K562 (cell line): ENCODE data around the gene FAM168B. TPM values are rescaled to one million over a fixed set of nuclear protein-coding genes. Genes with fewer than 3 reads are reported as not detected.
A peak's percentile ranks its signal among the peaks of the same experiment; 100 is the strongest.

Source experiments
- ARNT ChIP-seq, 2 experiments: fragments of 450-650 bp; IDR thresholded peaks; 2 replicates each; pipeline ENCODE4 v1.6.1; 2016; ENCODE audit warnings: mild to moderate bottlenecking in 1 of 2
- ETV1 ChIP-seq: fragments of 450-650 bp; conservative IDR thresholded peaks from 2 replicates; pipeline ENCODE4 v1.6.1; 2016; ENCODE audit warnings: missing genetic modification characterization, control low read depth, low read depth, missing compliant biosample characterization
- FOXK1 ChIP-seq: sonication (generic); formaldehyde crosslinking; IDR thresholded peaks from 2 replicates; pipeline ENCODE4 v1.8.0; 2022; ENCODE audit warnings: missing genetic modification reagents, mild to moderate bottlenecking, borderline replicate concordance
- ILF3 ChIP-seq: fragments of 450-650 bp; IDR thresholded peaks from 2 replicates; pipeline ENCODE4 v1.6.1; 2018; ENCODE audit warnings: antibody characterized with exemption, mild to moderate bottlenecking, moderate library complexity, borderline replicate concordance
- MBD2 ChIP-seq: sonication (generic); IDR thresholded peaks from 2 replicates; pipeline ENCODE4 v1.6.1; 2016; ENCODE audit warnings: low read depth, borderline replicate concordance
- MCM2 ChIP-seq: fragments of 450-650 bp; IDR thresholded peaks from 2 replicates; pipeline ENCODE4 v1.6.1; 2017; ENCODE audit warnings: low read depth, mild to moderate bottlenecking
- NFATC3 ChIP-seq: fragments of 450-650 bp; IDR thresholded peaks from 2 replicates; pipeline ENCODE4 v1.6.1; 2017; ENCODE audit warnings: mild to moderate bottlenecking
- NFE2L1 ChIP-seq: fragments of 450-650 bp; IDR thresholded peaks from 2 replicates; pipeline ENCODE4 v1.6.1; 2016; ENCODE audit warnings: missing genetic modification characterization, low read depth, mild to moderate bottlenecking, missing compliant biosample characterization, moderate library complexity, borderline replicate concordance
- PCBP1 ChIP-seq: fragments of 200-400 bp; formaldehyde crosslinking; IDR thresholded peaks from 2 replicates; pipeline ENCODE4 v1.6.1; 2018; ENCODE audit warnings: mild to moderate bottlenecking, low read depth, low read length; ENCODE audit not compliant: poor library complexity, severe bottlenecking
- POLR2AphosphoS5 ChIP-seq: IDR thresholded peaks from 2 replicates; pipeline ENCODE4 v1.6.1; 2011; ENCODE audit warnings: mild to moderate bottlenecking, low read depth, low read length, moderate library complexity; ENCODE audit not compliant: control insufficient read depth, insufficient read depth
- PPARD ChIP-seq: fragments of 250-450 bp; sonication (Bioruptor Pico); IDR thresholded peaks from 2 replicates; pipeline ENCODE4 v1.8.0; 2022; ENCODE audit warnings: inconsistent platforms, mild to moderate bottlenecking, moderate library complexity
- RBFOX2 ChIP-seq: fragments of 200-400 bp; formaldehyde crosslinking; IDR thresholded peaks from 2 replicates; pipeline ENCODE4 v1.6.1; 2017; ENCODE audit warnings: low read depth, mild to moderate bottlenecking, low read length, moderate library complexity
- RHOXF2B ChIP-seq: fragments of 250-450 bp; sonication (Bioruptor Pico); conservative IDR thresholded peaks from 2 replicates; pipeline ENCODE4 v1.5.1; 2021
- RNF2 ChIP-seq: sonication (generic); IDR thresholded peaks from 2 replicates; pipeline ENCODE4 v1.6.1; 2016
- TEAD2 ChIP-seq: fragments of 450-650 bp; IDR thresholded peaks from 2 replicates; pipeline ENCODE4 v1.6.1; 2016; ENCODE audit warnings: missing genetic modification characterization, control low read depth, missing compliant biosample characterization
- THRAP3 ChIP-seq: fragments of 450-650 bp; IDR thresholded peaks from 2 replicates; pipeline ENCODE4 v1.6.1; 2016; ENCODE audit warnings: mild to moderate bottlenecking, inconsistent platforms, borderline replicate concordance
- ZNF165 ChIP-seq: fragments of 250-450 bp; sonication (Bioruptor Pico); IDR thresholded peaks from 2 replicates; pipeline ENCODE4 v1.4.0; 2020; ENCODE audit warnings: borderline replicate concordance
- ZNF212 ChIP-seq: fragments of 450-650 bp; formaldehyde crosslinking; IDR thresholded peaks from 2 replicates; pipeline ENCODE4 v1.4.0; 2020; ENCODE audit warnings: mild to moderate bottlenecking
- ZNF282 ChIP-seq: sonication (generic); formaldehyde crosslinking; IDR thresholded peaks from 2 replicates; pipeline ENCODE4 v1.8.1; 2023; ENCODE audit warnings: missing genetic modification reagents
- ZNF384 ChIP-seq: IDR thresholded peaks from 2 replicates; pipeline ENCODE4 v1.6.1; 2012; ENCODE audit warnings: low read depth, low read length, improper control_type of control experiment
- ZNF589 ChIP-seq: fragments of 200-800 bp; sonication (Bioruptor generic); IDR thresholded peaks from 2 replicates; pipeline ENCODE4 v1.6.1; 2016; ENCODE audit warnings: low read depth, missing genetic modification characterization, missing compliant biosample characterization
- polyA plus RNA-seq, 8 experiments: library from polyadenylated mRNA; depleted of rRNA in 4 of 8; stranded (reverse) in 5 of 8; unstranded in 3 of 8; fragments of >200 nt; fragmentation: Nextera tagmentation in 2 of 8; fragmentation: Illumina TruSeq in 1 of 8; extraction: Ambion mirVana in 2 of 8; extraction: Trizol in 1 of 8; gene quantifications; 2 replicates each; pipeline versions ENCODE4 v1.2.1 to v1.2.3, GENCODE V29; 2011 to 2014; ENCODE audit warnings: inconsistent platforms in 1 of 8, missing spikeins in 1 of 8
- total RNA-seq, 7 experiments: library from RNA; depleted of rRNA in 6 of 7; stranded (reverse); fragments of >200 nt in 6 of 7; fragmentation: Illumina TruSeq in 2 of 7; extraction: Trizol in 2 of 7; gene quantifications; 2 replicates each; pipeline versions ENCODE4 v1.2.1 to v1.2.3, GENCODE V29; 2011 to 2021; ENCODE audit warnings: low replicate concordance in 1 of 7
- TF ChIP-seq, protein P1 (sequence below), 2 experiments: fragments of 450-650 bp in 1 of 2; IDR thresholded peaks; 2 replicates each; pipeline ENCODE4 v1.6.1; 2011 to 2017; ENCODE audit warnings: low read depth in 2 of 2, antibody characterized with exemption in 1 of 2, borderline replicate concordance in 1 of 2, low read length in 1 of 2, mild to moderate bottlenecking in 1 of 2, mixed read lengths in 1 of 2; ENCODE audit not compliant: control insufficient read depth in 1 of 2
- TF ChIP-seq, protein P2 (sequence below): fragments of 250-450 bp; sonication (Bioruptor Pico); IDR thresholded peaks from 2 replicates; pipeline ENCODE4 v1.5.0; 2020; ENCODE audit warnings: mild to moderate bottlenecking
- TF ChIP-seq, protein P3 (sequence below), 3 experiments: fragments of 200-800 bp in 1 of 3; sonication (Bioruptor generic) in 1 of 3; sonication (generic) in 1 of 3; formaldehyde crosslinking in 1 of 3; IDR thresholded peaks; 2 replicates each; pipeline versions ENCODE4 v1.6.1 to v1.8.0; 2016 to 2022; ENCODE audit warnings: mild to moderate bottlenecking in 2 of 3, missing compliant biosample characterization in 2 of 3, missing genetic modification characterization in 2 of 3, missing genetic modification reagents in 1 of 3

The FAM168B gene
- total and polyA plus RNA-seq, 9 of the 15 experiments (the other 6 are each of a cell fraction or from before 2014, with no cell fraction given) = 3.3 to 76.0 (median 46.1) TPM

DNA sequence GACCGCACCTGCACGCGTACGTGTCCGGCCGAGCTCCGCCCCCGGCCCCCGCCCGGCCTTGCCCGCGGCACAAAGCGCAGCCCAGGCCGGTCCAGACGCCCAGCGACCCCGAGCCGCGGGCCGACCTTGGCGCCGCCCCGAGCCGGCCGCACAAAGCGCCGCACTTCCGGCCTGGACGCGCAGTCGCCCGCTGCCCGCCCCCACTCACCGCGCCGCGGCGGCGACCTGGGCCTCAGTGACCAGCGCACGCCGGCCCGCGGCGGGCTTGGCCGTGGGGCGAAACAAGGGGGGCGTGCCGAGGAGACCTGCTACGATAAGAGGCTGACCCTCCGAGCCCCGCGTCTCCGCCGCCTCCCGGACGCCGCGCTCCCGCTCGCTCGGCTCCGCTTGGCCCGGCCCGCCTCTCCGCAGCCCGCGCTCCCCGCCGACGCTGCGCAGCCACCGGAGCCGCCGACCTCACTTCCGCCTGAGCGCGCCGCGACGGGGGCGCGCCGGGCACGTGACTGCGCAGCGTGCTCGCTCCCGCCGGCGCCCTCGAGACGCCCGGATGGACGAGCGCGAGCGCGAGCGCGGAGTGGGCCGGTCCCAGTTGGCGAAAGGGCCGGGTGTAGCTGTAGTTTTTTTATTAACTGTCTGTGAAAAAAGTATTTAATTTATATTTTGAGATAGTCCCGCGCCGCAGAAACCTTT is at the start of gene FAM168B (continued):
- TF ChIP-seq, protein P1, sequence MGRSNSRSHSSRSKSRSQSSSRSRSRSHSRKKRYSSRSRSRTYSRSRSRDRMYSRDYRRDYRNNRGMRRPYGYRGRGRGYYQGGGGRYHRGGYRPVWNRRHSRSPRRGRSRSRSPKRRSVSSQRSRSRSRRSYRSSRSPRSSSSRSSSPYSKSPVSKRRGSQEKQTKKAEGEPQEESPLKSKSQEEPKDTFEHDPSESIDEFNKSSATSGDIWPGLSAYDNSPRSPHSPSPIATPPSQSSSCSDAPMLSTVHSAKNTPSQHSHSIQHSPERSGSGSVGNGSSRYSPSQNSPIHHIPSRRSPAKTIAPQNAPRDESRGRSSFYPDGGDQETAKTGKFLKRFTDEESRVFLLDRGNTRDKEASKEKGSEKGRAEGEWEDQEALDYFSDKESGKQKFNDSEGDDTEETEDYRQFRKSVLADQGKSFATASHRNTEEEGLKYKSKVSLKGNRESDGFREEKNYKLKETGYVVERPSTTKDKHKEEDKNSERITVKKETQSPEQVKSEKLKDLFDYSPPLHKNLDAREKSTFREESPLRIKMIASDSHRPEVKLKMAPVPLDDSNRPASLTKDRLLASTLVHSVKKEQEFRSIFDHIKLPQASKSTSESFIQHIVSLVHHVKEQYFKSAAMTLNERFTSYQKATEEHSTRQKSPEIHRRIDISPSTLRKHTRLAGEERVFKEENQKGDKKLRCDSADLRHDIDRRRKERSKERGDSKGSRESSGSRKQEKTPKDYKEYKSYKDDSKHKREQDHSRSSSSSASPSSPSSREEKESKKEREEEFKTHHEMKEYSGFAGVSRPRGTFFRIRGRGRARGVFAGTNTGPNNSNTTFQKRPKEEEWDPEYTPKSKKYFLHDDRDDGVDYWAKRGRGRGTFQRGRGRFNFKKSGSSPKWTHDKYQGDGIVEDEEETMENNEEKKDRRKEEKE (IDR thresholded peaks at IDR 0.05; ENCODE audit: borderline replicate concordance in 1 of 2, control insufficient read depth in 1 of 2, low read depth in 2 of 2, low read length in 1 of 2) = peak in 1 of 2 experiments; percentile 19; a peak in 1 of 4 replicates
- no peak for TF ChIP-seq ETV1
- TF ChIP-seq ZNF212 (CRISPR knock-in tag) = no peak
- no peak for TF ChIP-seq NFE2L1 (tag)
- TF ChIP-seq THRAP3 = no peak
- no peak for TF ChIP-seq NFATC3
- TF ChIP-seq RHOXF2B (CRISPR knock-in tag) = no peak
- TF ChIP-seq MCM2 = no peak
- TF ChIP-seq ZNF282 (CRISPR knock-in tag) = no peak; the same call in 1 of the 2 replicates
- no peak for TF ChIP-seq ZNF384
- TF ChIP-seq, protein P2, sequence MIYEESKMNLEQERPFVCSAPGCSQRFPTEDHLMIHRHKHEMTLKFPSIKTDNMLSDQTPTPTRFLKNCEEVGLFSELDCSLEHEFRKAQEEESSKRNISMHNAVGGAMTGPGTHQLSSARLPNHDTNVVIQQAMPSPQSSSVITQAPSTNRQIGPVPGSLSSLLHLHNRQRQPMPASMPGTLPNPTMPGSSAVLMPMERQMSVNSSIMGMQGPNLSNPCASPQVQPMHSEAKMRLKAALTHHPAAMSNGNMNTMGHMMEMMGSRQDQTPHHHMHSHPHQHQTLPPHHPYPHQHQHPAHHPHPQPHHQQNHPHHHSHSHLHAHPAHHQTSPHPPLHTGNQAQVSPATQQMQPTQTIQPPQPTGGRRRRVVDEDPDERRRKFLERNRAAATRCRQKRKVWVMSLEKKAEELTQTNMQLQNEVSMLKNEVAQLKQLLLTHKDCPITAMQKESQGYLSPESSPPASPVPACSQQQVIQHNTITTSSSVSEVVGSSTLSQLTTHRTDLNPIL (CRISPR knock-in tag) = no peak
- no peak for TF ChIP-seq ARNT (IDR thresholded peaks at IDR 0.05)
- TF ChIP-seq, protein P3, sequence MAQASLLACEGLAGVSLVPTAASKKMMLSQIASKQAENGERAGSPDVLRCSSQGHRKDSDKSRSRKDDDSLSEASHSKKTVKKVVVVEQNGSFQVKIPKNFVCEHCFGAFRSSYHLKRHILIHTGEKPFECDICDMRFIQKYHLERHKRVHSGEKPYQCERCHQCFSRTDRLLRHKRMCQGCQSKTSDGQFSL (CRISPR knock-in tag; IDR thresholded peaks at IDR 0.05) = no peak
- TF ChIP-seq, protein P3 (tag; IDR thresholded peaks at IDR 0.05) = no peak
- peak; percentile 96 for TF ChIP-seq RBFOX2
- peak; percentile 93 for TF ChIP-seq ZNF589 (CRISPR knock-in tag)
- peak; percentile 78; the same call in 1 of the 2 replicates for TF ChIP-seq POLR2AphosphoS5
- peak; percentile 47 for TF ChIP-seq PCBP1
- TF ChIP-seq MBD2 = peak; percentile 63; the same call in 1 of the 2 replicates
- TF ChIP-seq PPARD = no peak
- TF ChIP-seq RNF2 = no peak
- no peak for TF ChIP-seq TEAD2
- no peak for TF ChIP-seq ZNF165 (CRISPR knock-in tag)
- peak; percentile 81; the same call in 1 of the 2 replicates for TF ChIP-seq ILF3
- TF ChIP-seq FOXK1 (CRISPR knock-in tag) = no peak
